H1 (cell line): ENCODE data around the gene NAALADL1. TPM values are rescaled to one million over a fixed set of nuclear protein-coding genes. Genes with fewer than 3 reads are reported as not detected.
A peak's percentile ranks its signal among the peaks of the same experiment; 100 is the strongest.

Source experiments
- ASH2L ChIP-seq: fragments of 200-600, 300-600 bp; sonication (generic); IDR thresholded peaks from one replicate; pipeline ENCODE4 v1.7.1; 2017; ENCODE audit warnings: low read length
- BRCA1 ChIP-seq: IDR thresholded peaks from 2 replicates; pipeline ENCODE4 v1.6.1; 2012; ENCODE audit warnings: low read depth, low read length, improper control_type of control experiment
- CHD1 ChIP-seq: IDR thresholded peaks from 2 replicates; pipeline ENCODE4 v1.6.1; 2012; ENCODE audit warnings: low read depth, low read length, improper control_type of control experiment
- CHD2 ChIP-seq: IDR thresholded peaks from 2 replicates; pipeline ENCODE4 v1.6.1; 2012; ENCODE audit warnings: low read length, improper control_type of control experiment
- CTBP2 ChIP-seq: IDR thresholded peaks from 2 replicates; pipeline ENCODE4 v1.7.0; 2011; ENCODE audit warnings: borderline replicate concordance, mild to moderate bottlenecking, moderate library complexity, mixed read lengths, low read length; ENCODE audit not compliant: insufficient read depth, insufficient read length
- GABPA ChIP-seq: IDR thresholded peaks from 2 replicates; pipeline ENCODE4 v1.6.1; 2011; ENCODE audit warnings: mild to moderate bottlenecking, low read length, moderate library complexity, borderline replicate concordance; ENCODE audit not compliant: insufficient read depth
- GTF2F1 ChIP-seq: IDR thresholded peaks from 2 replicates; pipeline ENCODE4 v1.6.1; 2012; ENCODE audit warnings: low read depth, low read length, improper control_type of control experiment, borderline replicate concordance
- JUN ChIP-seq: IDR thresholded peaks from 2 replicates; pipeline ENCODE4 v1.6.1; 2011; ENCODE audit warnings: low read depth, mild to moderate bottlenecking, improper control_type of control experiment, low read length
- KDM5A ChIP-seq: fragments of 200-600 bp; IDR thresholded peaks from 2 replicates; pipeline ENCODE4 v1.7.1; 2012; ENCODE audit warnings: mild to moderate bottlenecking, low read length, inconsistent platforms, mixed read lengths
- MAFK ChIP-seq: IDR thresholded peaks from 2 replicates; pipeline ENCODE4 v1.6.1; 2012; ENCODE audit warnings: low read depth, mild to moderate bottlenecking, improper control_type of control experiment, low read length
- NRF1 ChIP-seq: IDR thresholded peaks from 2 replicates; pipeline ENCODE4 v1.6.1; 2011; ENCODE audit warnings: mild to moderate bottlenecking, low read depth, low read length, improper control_type of control experiment
- RFX5 ChIP-seq: IDR thresholded peaks from 2 replicates; pipeline ENCODE4 v1.6.1; 2011; ENCODE audit warnings: low read depth, low read length, improper control_type of control experiment, borderline replicate concordance
- TAF1 ChIP-seq: IDR thresholded peaks from 2 replicates; pipeline ENCODE4 v1.6.1; 2011; ENCODE audit warnings: mild to moderate bottlenecking, low read depth, low read length
- TAF7 ChIP-seq: optimal IDR thresholded peaks from 2 replicates; pipeline ENCODE3; 2011; ENCODE audit warnings: low read depth, mild to moderate bottlenecking, inconsistent platforms, low read length, moderate library complexity, borderline replicate concordance
- TCF12 ChIP-seq: IDR thresholded peaks from 2 replicates; pipeline ENCODE4 v1.6.1; 2011; ENCODE audit warnings: low read depth, mild to moderate bottlenecking, low read length
- TEAD4 ChIP-seq: IDR thresholded peaks from 2 replicates; pipeline ENCODE4 v1.6.1; 2012; ENCODE audit warnings: low read depth, low read length, inconsistent platforms, mixed read lengths
- polyA plus RNA-seq, 7 experiments: library from polyadenylated mRNA; depleted of rRNA in 3 of 7; stranded (reverse) in 5 of 7; unstranded in 2 of 7; fragments of >200 nt in 5 of 7; fragments of 200-250 nt in 2 of 7; gene quantifications; 1 replicate in 5 of 7; 2 replicates in 1 of 7; 4 replicates in 1 of 7; pipeline versions ENCODE4 v1.2.1 to v1.2.3, GENCODE V29; 2011 to 2013; ENCODE audit warnings: missing spikeins in 2 of 7, mixed read lengths in 2 of 7
- total RNA-seq: library from RNA; stranded (reverse); fragmentation: NEBNext Ultra II Directional; extraction: Animal tissue kit (Norgen Biotek cat#: 25700); gene quantifications from 2 replicates; pipeline ENCODE4 v1.2.1, GENCODE V29; 2021
- TF ChIP-seq, protein P1 (sequence below): IDR thresholded peaks from 2 replicates; pipeline ENCODE4 v1.6.1; 2012; ENCODE audit warnings: inconsistent platforms
- TF ChIP-seq, protein P2 (sequence below): IDR thresholded peaks from 2 replicates; pipeline ENCODE4 v1.6.1; 2012; ENCODE audit warnings: inconsistent platforms
- TF ChIP-seq, protein P3 (sequence below): IDR thresholded peaks from 2 replicates; pipeline ENCODE4 v1.6.1; 2011; ENCODE audit warnings: low read length, improper control_type of control experiment
- TF ChIP-seq, protein P4 (sequence below): IDR thresholded peaks from 2 replicates; pipeline ENCODE4 v1.6.1; 2012; ENCODE audit warnings: low read length, inconsistent platforms

The NAALADL1 gene
- total and polyA plus RNA-seq, 2 of the 8 experiments (the other 6 are each of a cell fraction or from before 2014, with no cell fraction given): 7.5 to 9.9 TPM

DNA sequence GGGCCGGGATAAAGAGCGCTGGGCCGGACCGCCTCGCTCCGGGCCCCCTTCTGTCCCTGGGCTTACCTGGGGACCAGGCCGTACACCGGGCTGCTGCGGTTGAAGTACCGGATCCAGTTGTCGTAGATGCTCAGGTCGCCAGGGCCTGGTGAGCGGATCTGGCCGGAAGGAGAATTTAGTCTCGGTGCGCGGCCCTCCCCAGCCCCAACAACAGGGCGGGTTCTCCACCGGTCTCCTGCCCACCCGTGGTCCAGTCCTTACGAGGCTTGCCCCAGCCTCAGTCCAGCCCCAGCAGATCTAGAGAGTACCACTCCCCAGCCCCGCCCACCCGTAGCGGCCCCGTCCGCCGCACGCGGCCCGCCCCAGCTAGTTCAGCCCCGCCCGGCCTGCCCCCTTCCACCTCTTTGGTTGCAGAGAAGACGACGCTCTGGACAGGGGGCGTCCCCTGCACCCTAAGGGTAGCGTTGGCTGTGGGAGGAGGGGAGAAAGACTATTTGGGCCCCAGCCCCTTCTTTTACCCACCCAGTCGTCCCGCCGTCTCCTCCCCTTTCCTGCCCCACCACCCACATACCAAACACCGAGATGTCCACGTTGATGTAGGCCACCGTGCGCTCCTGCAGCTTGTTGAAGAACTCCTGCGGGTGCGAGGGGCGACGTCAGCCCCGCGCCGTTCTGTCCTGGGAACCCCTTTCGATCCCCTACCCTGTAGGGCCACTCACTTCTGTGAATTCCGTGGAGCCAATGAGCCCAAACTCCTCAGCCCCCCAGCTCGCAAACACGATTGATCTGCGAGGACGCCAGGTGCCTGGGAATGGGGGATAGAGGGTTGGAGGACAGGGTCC is 10.6 kb downstream of the NAALADL1 start (continued):
- TF ChIP-seq, protein P1, sequence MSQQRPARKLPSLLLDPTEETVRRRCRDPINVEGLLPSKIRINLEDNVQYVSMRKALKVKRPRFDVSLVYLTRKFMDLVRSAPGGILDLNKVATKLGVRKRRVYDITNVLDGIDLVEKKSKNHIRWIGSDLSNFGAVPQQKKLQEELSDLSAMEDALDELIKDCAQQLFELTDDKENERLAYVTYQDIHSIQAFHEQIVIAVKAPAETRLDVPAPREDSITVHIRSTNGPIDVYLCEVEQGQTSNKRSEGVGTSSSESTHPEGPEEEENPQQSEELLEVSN: peak; percentile 54
- TF ChIP-seq MAFK (no peak), KDM5A (no peak), CHD1 (no peak), TAF1 (no peak), TEAD4 (no peak), CTBP2 (no peak), GTF2F1 (no peak), JUN (no peak), TAF7 (no peak), GABPA (no peak), BRCA1 (no peak), TCF12 (no peak), NRF1 (no peak), CHD2 (no peak), RFX5 (no peak), ASH2L (no peak)
- TF ChIP-seq, protein P2, sequence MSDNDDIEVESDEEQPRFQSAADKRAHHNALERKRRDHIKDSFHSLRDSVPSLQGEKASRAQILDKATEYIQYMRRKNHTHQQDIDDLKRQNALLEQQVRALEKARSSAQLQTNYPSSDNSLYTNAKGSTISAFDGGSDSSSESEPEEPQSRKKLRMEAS: 0 out of 2 replicates have a peak, but pooled peaks have one; percentile 5
- TF ChIP-seq, protein P3, sequence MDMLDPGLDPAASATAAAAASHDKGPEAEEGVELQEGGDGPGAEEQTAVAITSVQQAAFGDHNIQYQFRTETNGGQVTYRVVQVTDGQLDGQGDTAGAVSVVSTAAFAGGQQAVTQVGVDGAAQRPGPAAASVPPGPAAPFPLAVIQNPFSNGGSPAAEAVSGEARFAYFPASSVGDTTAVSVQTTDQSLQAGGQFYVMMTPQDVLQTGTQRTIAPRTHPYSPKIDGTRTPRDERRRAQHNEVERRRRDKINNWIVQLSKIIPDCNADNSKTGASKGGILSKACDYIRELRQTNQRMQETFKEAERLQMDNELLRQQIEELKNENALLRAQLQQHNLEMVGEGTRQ: no peak
- TF ChIP-seq, protein P4, sequence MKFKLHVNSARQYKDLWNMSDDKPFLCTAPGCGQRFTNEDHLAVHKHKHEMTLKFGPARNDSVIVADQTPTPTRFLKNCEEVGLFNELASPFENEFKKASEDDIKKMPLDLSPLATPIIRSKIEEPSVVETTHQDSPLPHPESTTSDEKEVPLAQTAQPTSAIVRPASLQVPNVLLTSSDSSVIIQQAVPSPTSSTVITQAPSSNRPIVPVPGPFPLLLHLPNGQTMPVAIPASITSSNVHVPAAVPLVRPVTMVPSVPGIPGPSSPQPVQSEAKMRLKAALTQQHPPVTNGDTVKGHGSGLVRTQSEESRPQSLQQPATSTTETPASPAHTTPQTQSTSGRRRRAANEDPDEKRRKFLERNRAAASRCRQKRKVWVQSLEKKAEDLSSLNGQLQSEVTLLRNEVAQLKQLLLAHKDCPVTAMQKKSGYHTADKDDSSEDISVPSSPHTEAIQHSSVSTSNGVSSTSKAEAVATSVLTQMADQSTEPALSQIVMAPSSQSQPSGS: no peak
